Activated CD4-positive, alpha-beta T cell treated with anti-CD3 and anti-CD28 coated beads, Interleukin-2, amount 50 U/mL, for 24 hours (primary cell): ENCODE measurements around the gene ZNF878.

Experiments used
- DNase-seq, 2 donors: peaks; one replicate each; pipeline ENCODE4 v3.0.0-alpha.2; 2020; ENCODE audit warnings: low read depth in 1 of 2, low spot score in 1 of 2

ZNF878 gene

DNA sequence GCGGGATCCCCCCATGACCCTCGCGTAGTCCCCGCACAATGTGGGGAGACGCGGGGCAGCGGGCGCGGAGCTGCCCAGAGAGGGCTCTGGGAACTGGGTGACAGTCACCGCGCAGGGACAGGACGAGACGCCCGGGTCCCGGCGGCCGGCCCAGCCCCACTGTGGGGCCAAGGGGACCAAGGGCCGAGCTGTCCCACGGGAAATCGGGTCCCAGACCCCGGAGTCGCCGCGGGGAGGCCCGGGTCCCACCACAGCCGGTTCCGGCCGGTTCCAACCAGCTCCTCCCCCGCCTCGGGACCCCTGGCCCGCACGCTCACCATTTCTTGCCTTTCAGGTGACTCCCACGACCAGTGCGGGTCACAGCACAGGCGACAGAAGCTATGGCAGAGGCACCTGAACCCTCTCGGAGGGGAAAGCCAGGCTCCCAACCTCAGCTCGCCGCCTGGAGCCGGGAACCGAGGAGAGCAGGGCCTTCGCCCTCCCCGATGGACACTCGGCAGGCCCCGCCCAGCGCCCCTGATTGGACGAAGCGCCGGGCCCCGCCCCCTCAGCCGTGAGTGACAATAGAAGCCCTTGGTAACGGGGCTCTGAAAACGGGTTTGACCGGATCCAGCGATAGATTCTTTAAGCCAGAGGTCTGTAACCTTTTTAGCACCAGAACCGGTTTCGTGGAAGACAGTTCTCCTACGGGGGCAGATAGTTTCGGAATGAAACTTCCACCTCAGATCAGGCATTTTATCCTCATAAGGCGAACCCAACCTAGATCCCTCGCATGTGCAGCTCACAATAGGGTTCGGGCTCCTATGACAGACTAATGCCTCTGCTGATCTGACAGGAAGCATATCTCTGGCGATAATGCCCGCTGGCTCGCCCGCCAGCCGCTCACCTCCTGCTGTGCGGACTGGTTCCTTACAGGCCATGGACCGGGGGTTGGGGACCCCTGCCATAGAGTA lies 17.3 kb downstream of the ZNF878 start, which contains the start of gene ZNF433:
Gene ZNF433, minus strand, starts transcription at position 460 of the 953 bp plus-strand sequence. Its CDS starts 140 bp downstream, at position 320.
- peak; percentile 35 to 59 for DNase-seq

- DNase-seq: no peak
Measured at GRCh38 chr19:12034620-12035019, 18.1 kb downstream of the ZNF878 start.

DNA sequence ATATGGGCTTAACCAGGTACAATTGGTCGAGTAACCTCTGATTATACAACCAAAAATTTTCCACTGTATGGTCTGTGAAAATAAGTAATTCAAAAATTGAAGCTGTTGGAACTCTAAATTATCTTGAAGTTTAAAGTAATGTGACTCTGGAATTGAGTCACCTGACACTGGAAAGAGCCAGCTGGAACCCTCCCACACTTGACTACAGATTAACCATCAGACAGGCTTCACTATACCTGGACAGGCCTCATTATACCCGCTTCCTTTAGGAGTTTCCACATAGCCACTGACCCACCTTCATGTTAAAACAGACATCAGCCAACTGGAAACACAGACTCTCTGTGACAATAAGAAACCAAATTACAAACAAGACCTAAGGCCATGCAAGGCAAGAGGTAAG lies 18.6 kb downstream of the ZNF878 start:
- no peak for DNase-seq

DNA sequence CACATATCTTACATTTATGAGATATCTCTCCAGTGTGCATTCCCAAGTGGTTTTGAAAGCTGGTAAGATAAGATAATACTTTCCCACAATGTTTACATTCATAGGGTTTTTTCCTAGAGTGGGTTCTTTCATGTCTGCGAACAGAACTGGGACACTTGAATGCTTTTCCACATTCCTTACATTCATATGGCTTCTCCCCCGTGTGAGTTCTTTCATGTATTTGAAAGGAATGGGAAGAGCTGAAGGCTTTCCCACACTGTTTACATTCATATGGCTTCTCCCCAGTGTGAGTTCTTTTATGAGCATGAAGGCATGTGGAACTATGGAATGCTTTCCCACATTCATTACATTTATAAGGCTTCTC lies 37.0 kb downstream of the ZNF878 start:
- DNase-seq: no peak

GRCh38 chr19:12015015-12015752 lies 37.6 kb downstream of the ZNF878 start:
- DNase-seq: no peak

GRCh38 chr19:12000152-12000981 lies 52.4 kb downstream of the ZNF878 start:
- DNase-seq: peak in 1 of 2 donors; percentile 9

DNA sequence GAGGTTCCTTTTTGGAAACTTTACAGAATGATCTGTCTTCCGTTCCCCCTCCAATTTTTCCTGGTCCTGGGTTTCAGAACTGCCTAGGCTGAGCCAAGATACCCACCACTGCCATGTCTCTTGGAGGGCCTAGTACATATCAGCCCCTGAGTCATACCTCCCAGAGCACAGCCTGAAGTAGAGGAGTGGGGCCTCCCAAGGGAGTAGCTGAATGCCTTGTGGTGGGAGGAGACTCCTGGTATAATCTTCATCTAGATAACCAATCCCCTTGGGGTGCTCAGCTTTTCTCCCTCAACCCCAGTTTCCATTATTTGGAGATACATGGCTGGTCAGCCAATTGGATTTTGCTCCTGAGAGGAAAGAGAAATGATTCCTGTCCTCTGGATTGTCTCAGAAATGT lies 57.6 kb downstream of the ZNF878 start:
- DNase-seq: no peak
